OCI-M2 (cell line): ENCODE data around the gene SLC35B4.

Experiments
- DNase-seq: peaks from one replicate; lab custom pipeline; 2025; ENCODE audit not compliant: unreplicated experiment; lab: John Stamatoyannopoulos, UW

The SLC35B4 gene

DNA sequence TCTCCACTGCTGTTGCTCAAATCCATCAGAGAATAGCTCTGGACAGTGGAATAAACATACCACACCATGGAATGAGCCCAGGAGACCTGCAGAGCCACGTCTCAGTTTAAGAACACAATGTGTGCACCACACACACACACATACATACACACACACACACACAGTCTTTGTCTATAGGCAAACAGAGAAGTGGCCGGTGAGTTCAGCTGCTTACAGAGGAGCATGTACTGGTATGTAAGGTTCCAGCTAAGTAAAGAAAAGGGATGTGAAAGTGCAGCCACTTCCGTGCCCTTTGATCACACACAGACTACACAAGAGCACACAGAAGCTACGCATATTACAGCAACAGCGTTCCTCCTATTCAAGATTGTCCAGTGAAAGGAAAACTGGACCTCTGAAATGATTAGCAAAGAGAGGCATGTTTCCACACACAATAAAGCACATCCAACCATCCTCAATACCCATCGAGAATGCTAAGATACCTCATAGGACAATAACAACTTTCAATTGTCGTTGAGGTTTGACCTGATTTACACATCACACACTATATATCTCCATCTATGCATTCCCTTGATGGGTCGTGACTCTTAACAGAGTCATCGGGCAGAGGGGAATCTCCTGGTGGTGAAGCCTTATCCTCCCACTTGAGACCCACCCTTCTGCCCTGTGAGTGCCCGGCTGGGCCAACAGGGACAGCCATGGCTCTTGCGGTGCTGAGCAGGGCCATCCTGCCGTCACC lies 23.6 kb downstream of the SLC35B4 start:
- DNase-seq = no peak

DNA sequence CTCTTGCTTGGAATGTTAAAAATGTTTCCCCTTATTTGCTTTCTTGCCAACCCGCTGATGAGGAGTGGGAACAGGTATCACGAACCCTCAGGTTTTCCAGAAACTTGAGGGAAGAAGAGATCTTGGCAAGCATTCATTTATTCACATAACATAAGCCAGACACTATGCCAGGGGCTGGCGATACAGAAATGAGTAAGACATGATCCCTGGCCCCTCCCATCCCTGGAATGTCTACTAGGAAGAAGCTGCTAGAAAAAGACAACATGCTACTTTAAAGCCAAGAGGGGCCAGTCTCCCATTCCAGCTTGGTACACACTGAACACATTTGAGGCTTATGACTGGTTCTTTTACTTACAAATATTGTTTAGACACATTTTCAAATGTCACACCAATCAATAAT lies 26.4 kb downstream of the SLC35B4 start:
- no peak for DNase-seq

DNA sequence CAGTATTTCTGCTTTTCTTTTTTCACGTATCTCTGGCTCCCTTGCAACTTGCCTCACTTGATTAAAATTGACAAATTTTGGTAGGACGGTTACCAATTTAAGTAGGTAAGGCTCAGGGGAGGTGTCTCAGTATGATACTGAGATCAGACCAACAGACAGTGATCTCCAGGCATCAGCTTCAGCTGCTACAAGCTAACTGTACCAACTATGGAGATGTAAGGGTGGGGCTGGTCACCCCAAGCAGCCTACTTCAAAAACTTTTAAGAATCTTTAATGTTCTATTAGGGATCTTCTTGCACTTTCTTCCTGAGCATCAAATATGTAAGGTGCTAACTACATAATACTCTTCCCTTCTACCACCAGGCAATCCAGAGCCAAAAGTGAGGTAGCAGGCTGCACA lies 26.9 kb downstream of the SLC35B4 start:
- no peak for DNase-seq

DNA sequence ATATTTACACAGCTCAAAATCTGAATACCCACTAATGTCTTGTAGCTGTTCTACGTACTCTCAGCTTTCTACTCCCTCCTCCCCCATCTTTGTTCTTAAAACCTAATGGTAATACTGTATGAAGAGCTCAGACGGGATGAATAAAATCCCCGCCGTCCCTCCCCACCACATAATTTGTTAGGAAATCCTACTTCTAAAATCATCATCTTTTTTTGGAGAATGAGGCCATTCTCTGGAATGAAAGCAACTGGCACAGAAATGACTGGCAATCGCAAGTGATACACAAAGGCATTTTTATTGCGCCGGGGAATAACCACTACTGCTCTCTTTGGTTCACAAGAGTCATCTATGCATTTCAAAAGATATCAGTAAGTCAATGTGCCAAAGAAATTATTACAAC lies 27.3 kb downstream of the SLC35B4 start:
- DNase-seq = no peak

DNA sequence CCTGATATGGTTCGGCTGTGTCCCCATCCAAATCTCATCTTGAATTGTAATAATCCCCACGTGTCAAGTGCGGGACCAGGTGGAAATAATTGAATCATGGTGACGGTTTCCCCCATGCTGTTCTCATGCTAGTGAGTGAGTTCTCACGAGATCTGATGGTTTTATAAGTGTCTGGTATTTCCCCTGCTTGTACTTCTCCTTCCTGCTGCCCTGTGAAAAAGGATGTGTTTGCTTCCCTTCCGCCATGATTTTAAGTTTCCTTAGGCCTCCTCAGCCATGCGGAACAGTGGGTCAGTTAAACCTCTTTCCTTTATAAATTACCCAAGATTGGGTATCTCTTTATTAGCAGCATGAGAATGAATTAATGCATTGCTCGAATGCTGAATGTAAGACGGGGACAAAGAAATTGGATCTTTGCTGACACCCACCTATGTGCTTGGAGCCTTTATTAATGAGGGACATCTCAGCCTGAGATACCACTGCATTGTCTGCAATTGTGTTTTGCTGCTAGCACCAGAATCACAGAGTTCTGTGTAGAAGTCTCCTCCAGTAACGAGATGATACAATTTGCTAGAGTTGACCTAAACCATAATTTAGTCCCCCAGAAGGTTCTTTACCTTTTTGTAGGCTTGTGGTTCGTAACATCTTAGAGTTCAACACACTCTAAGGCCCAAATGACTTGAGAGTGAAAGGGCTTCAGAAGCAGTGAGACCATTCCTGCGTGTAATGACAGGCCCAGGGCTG lies 28.6 kb downstream of the SLC35B4 start:
- no peak for DNase-seq

DNA sequence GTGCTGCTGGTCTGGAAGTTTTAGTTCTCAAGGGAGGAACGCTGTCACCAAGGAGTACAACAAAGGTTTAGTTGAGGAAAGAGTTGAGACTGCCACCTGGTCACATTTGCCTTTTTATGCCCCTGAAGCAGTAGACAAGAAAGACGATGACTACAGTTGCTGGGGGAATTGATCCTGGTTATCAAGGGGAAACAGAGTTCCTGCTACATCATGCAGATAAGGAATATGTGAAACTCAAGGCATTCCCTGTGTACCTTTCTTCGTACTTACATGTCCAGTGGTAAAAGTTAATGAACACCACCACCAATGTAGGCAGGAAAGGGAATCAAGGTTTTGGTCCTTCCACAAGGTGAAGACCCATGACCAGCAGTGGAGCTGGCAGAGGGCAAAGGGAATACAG lies 31.8 kb downstream of the SLC35B4 start:
- DNase-seq = no peak

DNA sequence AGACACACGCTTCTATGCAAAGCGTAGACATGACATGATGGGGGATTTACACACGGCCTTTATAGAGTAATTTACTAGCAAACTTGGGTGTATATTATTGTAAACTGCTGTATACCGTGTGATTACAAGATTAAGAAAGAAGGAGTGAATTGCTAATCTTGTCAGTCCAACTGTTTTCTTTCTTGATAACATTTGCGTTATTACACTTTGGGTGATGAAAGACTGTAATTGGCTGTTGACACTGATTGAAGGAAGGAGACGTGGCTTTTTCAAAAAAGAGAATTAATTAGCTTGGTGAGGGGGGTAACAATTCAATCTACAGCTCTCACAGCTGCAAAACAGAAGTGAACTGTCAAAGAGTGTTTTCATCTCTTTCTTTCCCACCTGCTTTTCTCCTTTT lies 32.7 kb downstream of the SLC35B4 start:
- no peak for DNase-seq

DNA sequence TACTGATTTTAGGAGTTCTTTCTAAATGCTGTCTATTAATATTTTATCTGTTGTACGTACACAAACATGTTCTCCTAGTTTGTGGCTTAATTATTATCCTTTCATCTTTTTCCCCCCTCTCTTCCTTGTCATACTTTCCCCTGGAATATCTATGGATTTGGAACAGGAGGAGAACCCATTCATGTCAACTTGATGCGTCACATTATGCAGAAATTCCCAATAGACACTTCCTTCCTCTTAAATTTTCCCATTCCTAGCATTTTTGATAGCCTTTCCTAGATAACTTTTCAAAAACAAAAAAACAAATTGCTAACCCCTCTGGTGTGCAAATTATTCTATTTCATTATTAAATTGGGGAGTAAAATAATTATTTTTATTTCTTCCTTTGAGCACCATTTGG lies 36.2 kb downstream of the SLC35B4 start:
- no peak for DNase-seq

DNA sequence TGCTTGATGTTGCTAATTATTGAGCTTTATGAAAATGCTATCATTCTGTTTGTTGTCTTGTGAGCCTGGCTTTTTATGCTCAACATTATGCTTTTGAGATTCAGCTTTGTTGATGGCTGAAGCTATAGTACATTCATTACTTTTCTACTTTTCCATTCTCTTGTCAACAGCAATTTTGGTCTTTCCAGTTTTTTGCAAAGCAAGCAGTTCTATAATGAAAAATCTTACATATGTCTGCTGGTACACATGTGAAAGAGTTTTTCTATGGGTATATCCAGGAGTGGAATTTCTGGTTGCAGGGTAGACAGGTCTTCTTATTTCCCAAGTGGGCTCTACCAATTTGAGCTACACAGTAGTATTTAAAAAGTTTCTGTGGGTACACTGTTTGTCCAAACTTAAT lies 36.8 kb downstream of the SLC35B4 start:
- DNase-seq = no peak

DNA sequence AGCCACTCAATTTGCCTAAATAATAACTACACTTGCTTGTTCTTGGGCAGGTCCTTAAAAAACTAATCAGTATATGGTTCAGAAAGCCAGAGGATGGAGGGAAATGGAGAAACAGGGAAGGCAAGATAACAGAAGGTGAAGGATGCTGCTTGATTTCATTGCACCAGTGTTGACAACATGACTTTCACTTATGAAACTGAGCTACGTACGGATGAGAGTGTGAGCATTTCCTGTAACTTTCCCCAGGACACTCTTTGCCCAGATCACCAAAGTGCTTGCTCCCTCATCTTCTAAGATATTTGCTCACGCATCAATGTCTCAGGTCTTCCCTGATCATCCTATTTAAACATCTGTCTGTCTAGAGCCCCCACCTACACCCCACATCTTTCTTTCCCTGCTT lies 37.4 kb downstream of the SLC35B4 start:
- no peak for DNase-seq

DNA sequence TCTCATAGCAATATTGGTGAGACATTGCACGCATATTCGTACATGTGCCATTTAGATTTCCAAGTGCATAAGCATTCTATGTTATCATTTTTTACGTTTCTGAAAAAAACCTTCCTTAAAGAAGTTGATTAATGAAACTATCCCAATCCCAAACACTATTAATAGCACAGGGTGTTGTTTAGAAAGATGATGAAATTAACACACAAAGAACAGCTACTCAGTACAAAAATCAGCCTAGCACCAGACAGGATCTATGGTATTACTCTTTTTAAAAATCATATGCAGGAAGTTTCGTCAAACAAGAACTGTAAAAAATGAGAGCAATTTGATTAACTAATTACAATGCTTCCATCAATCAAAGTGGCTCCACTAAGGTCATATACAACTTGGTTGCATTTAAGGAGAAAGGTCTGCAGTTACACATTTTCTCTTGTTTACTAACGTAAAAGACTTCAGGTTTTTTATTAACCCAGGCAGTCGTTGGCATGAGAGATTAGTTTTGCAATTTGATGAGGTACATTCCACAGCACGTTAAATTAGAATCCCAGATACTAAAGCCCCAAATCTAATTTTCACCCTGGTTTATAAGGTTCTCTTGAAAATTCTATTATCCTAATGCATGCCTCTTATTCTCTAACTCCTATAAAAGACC lies 38.1 kb downstream of the SLC35B4 start:
- DNase-seq = no peak

DNA sequence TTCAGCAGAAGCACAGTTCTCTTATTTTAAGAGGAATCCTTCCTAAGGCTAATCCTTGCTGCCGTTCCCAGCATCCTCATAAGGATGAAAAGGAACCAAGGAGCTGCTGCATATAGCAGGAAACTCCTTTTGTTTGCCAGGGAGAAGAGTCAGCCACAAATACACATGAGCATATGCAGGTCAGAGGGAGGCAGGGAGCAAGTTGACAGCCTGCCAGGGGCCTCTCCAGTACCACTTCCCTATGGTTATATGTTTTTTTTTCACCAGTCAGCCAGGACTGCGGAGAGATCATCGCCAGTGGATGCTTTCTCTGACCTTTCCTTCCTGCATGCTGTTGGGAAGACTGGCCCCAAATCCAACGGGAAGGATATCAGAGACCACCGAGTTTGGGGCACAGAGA lies 39.8 kb downstream of the SLC35B4 start:
- no peak for DNase-seq

DNA sequence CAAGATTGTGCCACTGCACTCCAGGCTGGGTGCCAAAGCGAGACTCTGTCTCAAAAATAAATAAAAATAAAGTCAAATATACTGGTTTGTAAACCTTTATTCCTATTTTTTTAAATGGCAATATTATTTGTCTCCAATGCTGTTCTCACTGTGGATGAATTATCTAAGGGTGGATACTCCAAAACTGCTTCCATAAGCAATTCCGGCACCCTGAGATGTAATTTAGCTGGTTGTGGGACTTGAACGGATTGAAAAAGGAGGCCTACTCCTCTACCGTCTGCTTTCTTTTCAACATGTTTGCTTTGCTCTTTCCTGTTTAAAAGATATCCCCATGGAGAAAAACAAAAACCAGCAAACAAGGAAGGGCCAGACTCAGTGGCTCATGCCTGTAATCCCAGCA lies 54.4 kb downstream of the SLC35B4 start:
- DNase-seq = no peak

DNA sequence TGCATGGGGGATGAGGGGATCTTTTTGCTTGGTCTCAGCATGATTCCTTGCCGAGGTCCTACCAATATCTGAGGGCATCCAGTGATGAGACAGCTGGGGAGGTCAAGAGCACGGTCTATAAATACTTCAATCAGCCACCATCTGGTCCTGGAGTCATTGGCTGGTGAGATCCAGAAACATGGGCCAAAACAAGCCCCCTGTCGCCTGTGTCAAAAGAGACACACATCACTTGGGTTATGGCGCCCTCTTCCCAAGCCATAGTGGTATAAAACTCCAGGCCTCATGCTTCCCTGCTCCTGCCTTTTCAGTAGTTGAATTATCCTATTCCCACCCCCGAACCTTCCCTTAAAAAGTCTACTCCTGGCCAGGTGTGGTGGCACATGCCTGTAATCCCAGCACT lies 60.9 kb downstream of the SLC35B4 start:
- no peak for DNase-seq

DNA sequence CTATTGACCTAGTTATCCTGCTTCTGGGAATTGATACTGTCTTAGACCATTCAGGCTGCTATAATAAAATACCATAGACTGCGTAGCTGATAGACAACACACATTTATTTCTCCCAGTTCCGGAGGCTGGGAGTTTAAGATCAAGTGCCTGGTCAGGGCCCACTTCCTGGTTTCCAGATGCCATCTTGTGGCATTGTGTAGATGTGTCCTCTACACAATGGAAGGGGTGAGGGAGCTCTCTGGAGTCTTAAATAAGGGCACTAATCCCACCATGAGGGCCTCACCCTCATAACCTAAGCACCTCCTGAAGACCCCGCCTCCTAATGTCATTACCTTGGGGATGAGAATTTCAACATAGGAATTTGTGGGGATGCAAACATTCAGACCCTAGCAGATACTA lies 62.4 kb downstream of the SLC35B4 start:
- no peak for DNase-seq

DNA sequence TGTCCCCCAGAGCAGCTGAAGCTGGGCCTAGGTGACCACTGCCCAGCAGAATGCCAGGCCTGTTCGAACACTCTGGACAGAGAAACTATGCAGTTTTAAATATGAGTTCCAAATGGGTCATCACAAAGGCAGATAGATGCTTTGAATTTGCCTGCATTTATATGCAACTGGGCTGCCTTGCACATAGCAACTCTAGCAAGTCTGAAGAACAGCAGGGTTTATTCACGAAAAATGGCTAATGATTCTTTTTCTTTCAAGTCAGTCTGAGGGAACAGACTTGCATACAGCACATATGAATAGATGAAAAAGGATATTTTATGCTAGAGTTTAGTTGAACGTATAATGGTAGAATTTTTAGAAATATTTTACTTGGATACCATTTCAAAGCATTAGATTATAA lies 68.5 kb downstream of the SLC35B4 start:
- DNase-seq = no peak

DNA sequence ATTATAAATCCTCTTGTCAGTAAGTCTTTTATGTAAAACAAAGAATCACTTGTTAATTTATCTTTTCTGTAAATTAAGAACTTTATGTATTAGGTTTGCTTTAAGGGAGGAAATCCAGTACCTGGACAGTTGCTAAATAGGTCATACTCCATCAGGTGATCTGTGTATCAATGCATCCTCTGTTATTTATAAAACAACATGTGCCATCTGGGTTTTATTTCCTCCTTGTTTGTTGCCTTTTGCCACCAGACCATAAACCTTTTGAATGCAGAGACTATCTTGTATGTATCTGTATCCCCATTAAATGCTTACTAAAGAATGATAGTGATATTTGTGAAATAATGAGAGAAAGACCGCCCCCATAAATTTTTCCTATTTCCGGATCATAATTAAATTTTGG lies 70.0 kb downstream of the SLC35B4 start:
- DNase-seq = no peak

DNA sequence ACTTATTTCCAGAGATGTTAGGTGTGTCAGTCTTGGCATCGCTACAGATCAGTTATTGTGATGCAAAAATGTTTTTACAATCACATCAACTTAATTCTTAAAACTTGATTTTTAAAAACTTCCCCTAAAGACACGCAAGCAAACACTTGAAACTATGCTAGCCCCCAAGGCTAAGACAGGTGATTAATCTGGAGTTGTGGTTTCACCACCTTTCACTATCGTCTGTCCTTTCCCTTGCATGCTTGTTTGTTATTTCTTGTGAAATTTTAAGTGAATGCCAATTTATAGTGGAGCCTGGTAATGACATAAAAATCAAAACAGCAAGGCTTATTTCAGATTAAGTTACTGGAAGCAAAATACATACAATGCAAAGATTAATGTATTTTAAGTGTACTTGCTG lies 70.4 kb downstream of the SLC35B4 start:
- no peak for DNase-seq

DNA sequence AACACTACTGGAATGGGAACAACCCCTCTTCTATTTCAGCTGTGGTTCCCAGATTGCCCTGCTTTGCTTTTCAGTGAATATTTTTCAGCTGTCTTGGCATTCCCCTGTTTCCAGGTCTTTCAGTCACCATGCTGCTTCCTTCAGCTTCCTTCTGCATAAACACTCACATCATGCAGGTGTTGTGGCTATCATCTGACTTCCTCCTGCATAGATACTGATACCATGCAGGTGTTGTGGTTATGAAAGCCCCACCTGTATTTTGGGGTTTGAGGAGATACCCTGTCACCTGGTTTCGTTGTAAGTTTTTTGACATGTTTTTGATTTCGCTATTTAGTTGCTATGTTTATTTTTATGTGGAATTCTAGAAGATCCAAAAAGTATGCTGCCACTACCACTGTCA lies 71.5 kb downstream of the SLC35B4 start:
- DNase-seq = no peak
